Progenitor cell of endocrine pancreas (in vitro differentiated cells): ENCODE measurements around the gene LENG9. TPM values are rescaled to one million over a fixed set of nuclear protein-coding genes. Genes with fewer than 3 reads are reported as not detected.
"Not testable (repeated sequence)": the region's sequence is repeated elsewhere in the genome, so short reads cannot be mapped to it uniquely, and the experiment has no call there.

ENCODE experiments used
- DNase-seq: peaks from one replicate; pipeline ENCODE4 v3.0.0; 2021; ENCODE audit warnings: low spot score; ENCODE audit not compliant: unreplicated experiment
- H3K27ac Mint-ChIP-seq: 2 replicates; pipeline ENCODE4 v1.8.0; 2021; ENCODE audit warnings: mild to moderate bottlenecking, moderate library complexity, mixed read lengths
- H3K27me3 Mint-ChIP-seq: 2 replicates; pipeline ENCODE4 v1.8.0; 2021; ENCODE audit warnings: mixed read lengths
- H3K36me3 Mint-ChIP-seq: 2 replicates; pipeline ENCODE4 v1.8.0; 2022; ENCODE audit warnings: mixed read lengths; ENCODE audit not compliant: insufficient read depth
- H3K4me1 Mint-ChIP-seq: 2 replicates; pipeline ENCODE4 v1.8.0; 2021; ENCODE audit warnings: low read depth, mixed read lengths
- H3K4me3 Mint-ChIP-seq: 2 replicates; pipeline ENCODE4 v1.8.0; 2021; ENCODE audit warnings: low read depth, mild to moderate bottlenecking, moderate library complexity, mixed read lengths
- H3K9me3 Mint-ChIP-seq: 2 replicates; pipeline ENCODE4 v1.8.0; 2021; ENCODE audit warnings: low read depth, mixed read lengths
- CTCF ChIP-seq: fragments of 200-600 bp; sonication (generic); IDR thresholded peaks from one replicate; pipeline ENCODE4 v1.5.0; 2021; ENCODE audit warnings: antibody characterized with exemption, mild to moderate bottlenecking; ENCODE audit not compliant: unreplicated experiment
- total RNA-seq: library from RNA; stranded (reverse); gene quantifications from 2 replicates; pipeline ENCODE4 v1.2.1, GENCODE V29; 2021

LENG9 gene
- total RNA-seq, 1 donor from 2014 or later = 0.72 TPM

GRCh38 chr19:54449701-54450069, 13.9 kb downstream of the LENG9 start:
- H3K9me3 Mint-ChIP-seq = no peaks in the 10 kb centered on the region
- DNase-seq = no peak
- no peaks in the 10 kb centered on the region for H3K27me3 Mint-ChIP-seq
- H3K27ac Mint-ChIP-seq = peak overlapping the region; percentile 99
- H3K36me3 Mint-ChIP-seq = peaks cover 7% of the 10 kb centered on the region
- TF ChIP-seq CTCF = no peak
- H3K4me3 Mint-ChIP-seq = peak overlapping the region; percentile 86
- peaks cover 22% of the 10 kb centered on the region for H3K4me1 Mint-ChIP-seq

GRCh38 chr19:54448774-54449700, 14.5 kb downstream of the LENG9 start, which contains the start of gene LENG8:
TSS of gene LENG8 (plus strand) at chr19:54449199. CDS start at chr19:54451345, 2,146 bp downstream.
- no peak for TF ChIP-seq CTCF
- no peaks in the 10 kb centered on the region for H3K9me3 Mint-ChIP-seq
- peaks cover 22% of the 10 kb centered on the region for H3K4me1 Mint-ChIP-seq
- H3K27me3 Mint-ChIP-seq = no peaks in the 10 kb centered on the region
- H3K27ac Mint-ChIP-seq = peak within 1 kb of the TSS; percentile 99
- H3K4me3 Mint-ChIP-seq = peak within 1 kb of the TSS; percentile 86
- H3K36me3 Mint-ChIP-seq = peaks cover 8% of the 10 kb centered on the region
- peak; percentile 86 for DNase-seq

GRCh38 chr19:54448040-54448773, 15.4 kb downstream of the LENG9 start:
- H3K27ac Mint-ChIP-seq = peak overlapping the region; percentile 99
- H3K4me1 Mint-ChIP-seq = peaks cover 22% of the 10 kb centered on the region
- peak overlapping the region; percentile 86 for H3K4me3 Mint-ChIP-seq
- no peak for DNase-seq
- peak; percentile 11 for TF ChIP-seq CTCF
- peaks cover 9% of the 10 kb centered on the region for H3K36me3 Mint-ChIP-seq
- no peaks in the 10 kb centered on the region for H3K9me3 Mint-ChIP-seq
- H3K27me3 Mint-ChIP-seq = no peaks in the 10 kb centered on the region

- H3K27ac Mint-ChIP-seq, H3K4me3 Mint-ChIP-seq, DNase-seq, H3K36me3 Mint-ChIP-seq, H3K9me3 Mint-ChIP-seq, H3K27me3 Mint-ChIP-seq: not testable (repeated sequence)
- peak; percentile 16 for TF ChIP-seq CTCF
- H3K4me1 Mint-ChIP-seq = peaks cover 22% of the 10 kb centered on the region
These were observed 17.2 kb downstream of the LENG9 start for GRCh38 chr19:54446349-54446748.

GRCh38 chr19:54444737-54445136, 18.8 kb downstream of the LENG9 start:
- no peak for TF ChIP-seq CTCF
- peaks cover 12% of the 10 kb centered on the region for H3K4me1 Mint-ChIP-seq
- DNase-seq = no peak
- no peak overlapping the region for H3K4me3 Mint-ChIP-seq
- no peaks in the 10 kb centered on the region for H3K27me3 Mint-ChIP-seq
- peaks cover 10% of the 10 kb centered on the region for H3K36me3 Mint-ChIP-seq
- H3K9me3 Mint-ChIP-seq = no peaks in the 10 kb centered on the region
- no peak overlapping the region for H3K27ac Mint-ChIP-seq
